ENCODE results near the gene EEF1AKMT3. TPM values are rescaled to one million over a fixed set of nuclear protein-coding genes. Genes with fewer than 3 reads are reported as not detected.

Gene EEF1AKMT3
- total RNA-seq, 1 experiment from 2014 or later = 3.0 TPM

GRCh38 chr12:57782243-57782607 is 9.8 kb downstream of the EEF1AKMT3 start:
- no peak for DNase-seq (ENCODE audit: low read depth)

- peak; percentile 90 for DNase-seq (ENCODE audit: low read depth)
Observed at GRCh38 chr12:57782608-57783465, 10.4 kb downstream of the EEF1AKMT3 start, which contains the start of gene TSFM. Gene TSFM, plus strand, starts transcription at chr12:57782787. Its CDS starts 15 bp downstream, at chr12:57782802.

GRCh38 chr12:57783466-57783801 is 11.0 kb downstream of the EEF1AKMT3 start:
- no peak for DNase-seq (ENCODE audit: low read depth)

GRCh38 chr12:57783861-57784260 is 11.4 kb downstream of the EEF1AKMT3 start:
- DNase-seq (ENCODE audit: low read depth) = no peak

- peak; percentile 76 for DNase-seq (ENCODE audit: low read depth)
Observed at GRCh38 chr12:57793920-57794319, 21.5 kb downstream of the EEF1AKMT3 start.

- DNase-seq (ENCODE audit: low read depth) = no peak
Observed at GRCh38 chr12:57795354-57795753, 22.9 kb downstream of the EEF1AKMT3 start.

GRCh38 chr12:57796996-57797395 is 24.6 kb downstream of the EEF1AKMT3 start:
- no peak for DNase-seq (ENCODE audit: low read depth)

- DNase-seq (ENCODE audit: low read depth) = no peak
Observed at GRCh38 chr12:57797933-57798332, 25.5 kb downstream of the EEF1AKMT3 start.

- no peak for DNase-seq (ENCODE audit: low read depth)
Observed at GRCh38 chr12:57800965-57801364, 28.6 kb downstream of the EEF1AKMT3 start.

GRCh38 chr12:57802607-57803006 is 30.2 kb downstream of the EEF1AKMT3 start:
- no peak for DNase-seq (ENCODE audit: low read depth)

GRCh38 chr12:57803319-57803893 is 31.0 kb downstream of the EEF1AKMT3 start:
- peak; percentile 30 for DNase-seq (ENCODE audit: low read depth)

GRCh38 chr12:57806677-57807076 is 34.3 kb downstream of the EEF1AKMT3 start:
- DNase-seq (ENCODE audit: low read depth) = no peak

- no peak for DNase-seq (ENCODE audit: low read depth)
Observed at GRCh38 chr12:57807285-57807684, 34.9 kb downstream of the EEF1AKMT3 start.

- DNase-seq (ENCODE audit: low read depth) = no peak
Observed at GRCh38 chr12:57808351-57808750, 35.9 kb downstream of the EEF1AKMT3 start.

- no peak for DNase-seq (ENCODE audit: low read depth)
Observed at GRCh38 chr12:57809425-57809824, 37.0 kb downstream of the EEF1AKMT3 start.

- DNase-seq (ENCODE audit: low read depth) = peak; percentile 30
Observed at GRCh38 chr12:57810450-57810849, 38.0 kb downstream of the EEF1AKMT3 start.

- no peak for DNase-seq (ENCODE audit: low read depth)
Observed at GRCh38 chr12:57811028-57811755, 38.8 kb downstream of the EEF1AKMT3 start.

GRCh38 chr12:57813111-57813970 is 40.9 kb downstream of the EEF1AKMT3 start:
- DNase-seq (ENCODE audit: low read depth) = no peak

GRCh38 chr12:57813971-57814772 is 41.8 kb downstream of the EEF1AKMT3 start:
- DNase-seq (ENCODE audit: low read depth) = peak; percentile 27

GRCh38 chr12:57815177-57816000 is 43.0 kb downstream of the EEF1AKMT3 start:
- no peak for DNase-seq (ENCODE audit: low read depth)
